ENCODE results near the gene TACC2. TPM values are rescaled to one million over a fixed set of nuclear protein-coding genes. Genes with fewer than 3 reads are reported as not detected.

Gene TACC2
- polyA plus RNA-seq, 3 donors: 13.0 to 34.9 (median 19.5) TPM

- H3K27ac ChIP-seq (ENCODE audit: low read depth, low read length): no peak overlapping the region
- 32 to 64% (median 64%) methylated on average over 17 of the region's 17 CpGs for WGBS, 3 donors
These were observed 176.0 kb downstream of the TACC2 start for GRCh38 chr10:122164815-122165483.

DNA sequence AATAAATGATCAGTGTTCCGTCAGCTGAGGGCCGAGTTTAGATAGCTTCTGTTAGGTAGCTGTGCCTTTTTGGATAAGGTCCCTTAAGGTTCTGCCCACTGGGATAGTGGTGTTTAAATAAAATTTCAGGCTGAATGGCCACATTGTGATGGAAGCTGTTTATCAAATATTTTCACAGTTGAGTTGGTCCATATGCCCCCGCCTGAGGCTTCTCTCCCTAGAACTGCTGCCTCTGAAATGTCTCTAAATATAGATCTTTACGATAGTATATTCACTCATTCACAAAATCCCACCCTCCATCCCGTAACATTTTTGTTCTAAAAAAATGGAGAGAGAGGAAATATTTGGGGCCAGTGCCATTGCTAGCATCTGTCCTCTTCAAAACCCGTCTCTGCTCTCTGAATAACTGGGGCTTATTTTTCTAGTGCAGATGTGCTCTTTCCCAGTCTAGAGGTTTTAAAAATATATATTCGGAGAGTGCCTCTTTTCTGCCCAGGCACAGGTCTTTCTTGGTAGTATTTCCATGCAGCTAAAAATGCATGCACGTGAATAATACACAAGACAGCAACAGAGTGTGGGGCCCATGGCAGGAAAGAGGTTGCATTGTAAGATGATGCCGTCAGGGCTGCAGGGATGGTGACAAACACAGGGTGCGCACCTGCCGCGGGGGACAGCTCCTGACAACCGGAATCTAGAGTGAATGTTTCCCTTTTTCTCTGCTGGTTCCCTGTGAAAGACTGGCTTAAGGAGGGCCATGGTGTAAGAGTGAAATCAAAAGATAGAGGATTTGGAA lies 176.7 kb downstream of the TACC2 start:
- no peak overlapping the region for H3K27ac ChIP-seq (ENCODE audit: low read depth, low read length)
- 38 to 84% (median 80%) methylated on average over 13 of the region's 13 CpGs for WGBS, 3 donors

- no peak overlapping the region for H3K27ac ChIP-seq (ENCODE audit: low read depth, low read length)
- WGBS, 3 donors: 89 to 94% (median 91%) methylated on average over 5 of the region's 5 CpGs
These were observed 179.1 kb downstream of the TACC2 start for GRCh38 chr10:122168101-122168500.

DNA sequence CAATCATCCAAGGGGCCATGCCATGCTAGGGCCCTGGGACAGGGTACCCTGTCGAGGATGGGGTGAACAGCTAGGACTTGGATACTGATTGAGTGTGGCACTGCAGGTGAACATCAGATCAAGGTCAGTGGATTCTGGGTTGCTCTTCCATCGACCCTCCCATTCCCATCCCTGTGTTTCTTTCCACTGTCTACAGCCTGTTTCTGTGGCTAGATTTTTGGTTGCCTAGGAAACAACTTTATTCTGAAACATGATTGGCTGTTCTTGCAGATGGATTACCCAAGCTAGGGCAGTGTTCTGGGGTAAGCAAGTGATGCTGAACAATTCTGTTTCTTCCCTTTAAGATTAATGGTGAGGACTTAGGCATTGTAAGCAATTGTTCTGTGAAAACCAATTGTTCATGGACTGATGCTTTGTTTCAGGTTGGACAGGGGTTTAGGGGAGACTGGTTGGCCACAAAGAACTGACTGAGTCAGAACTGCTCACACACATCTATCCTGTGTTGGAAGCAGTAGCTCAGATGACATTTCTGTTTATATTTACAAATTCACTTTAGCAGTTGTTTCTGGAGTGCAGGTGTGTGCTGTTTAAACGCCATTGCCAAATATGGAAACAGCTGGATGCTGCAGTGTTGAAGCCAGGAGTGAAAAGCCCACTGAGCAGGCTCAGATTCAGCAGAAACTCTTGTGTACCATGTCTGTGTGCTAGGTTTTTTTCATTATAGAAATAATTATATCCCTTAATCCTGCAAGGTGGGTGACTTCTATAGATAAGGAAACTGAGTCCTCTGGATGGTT lies 179.8 kb downstream of the TACC2 start:
- no peak overlapping the region for H3K27ac ChIP-seq (ENCODE audit: low read depth, low read length)
- WGBS, 3 donors: 75 to 84% (median 84%) methylated on average over 3 of the region's 3 CpGs

GRCh38 chr10:122170802-122171201 lies 181.8 kb downstream of the TACC2 start:
- 79 to 92% (median 89%) methylated on average over 7 of the region's 7 CpGs for WGBS, 3 donors
- H3K27ac ChIP-seq (ENCODE audit: low read depth, low read length): no peak overlapping the region

GRCh38 chr10:122171302-122172075 lies 182.5 kb downstream of the TACC2 start:
- 67 to 84% (median 68%) methylated on average over 7 of the region's 7 CpGs for WGBS, 3 donors
- H3K27ac ChIP-seq (ENCODE audit: low read depth, low read length): no peak overlapping the region

GRCh38 chr10:122172361-122173008 lies 183.5 kb downstream of the TACC2 start:
- 68 to 86% (median 70%) methylated on average over 12 of the region's 12 CpGs for WGBS, 3 donors
- no peak overlapping the region for H3K27ac ChIP-seq (ENCODE audit: low read depth, low read length)

DNA sequence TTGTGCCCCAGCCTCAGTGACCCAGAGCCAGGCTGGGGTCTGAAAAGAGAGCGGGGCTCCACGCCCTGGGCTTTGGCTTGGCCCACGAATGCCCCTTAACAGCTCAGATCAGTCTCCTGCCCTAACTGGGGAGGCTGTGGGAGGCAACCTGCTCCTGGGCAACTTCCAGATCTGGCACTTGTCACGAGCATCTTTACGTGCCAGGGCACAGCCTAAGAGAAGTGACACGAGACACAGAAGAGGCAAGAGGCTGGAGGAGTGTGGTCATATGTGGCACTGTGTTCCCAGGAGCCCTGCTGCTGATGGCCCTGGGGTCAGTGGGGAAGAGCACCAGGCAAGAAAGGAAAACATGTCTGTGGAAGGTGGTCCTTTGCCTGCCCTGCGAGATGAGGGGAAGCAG lies 184.4 kb downstream of the TACC2 start:
- 83 to 91% (median 86%) methylated on average over 7 of the region's 7 CpGs for WGBS, 3 donors
- H3K27ac ChIP-seq (ENCODE audit: low read depth, low read length): no peak overlapping the region

DNA sequence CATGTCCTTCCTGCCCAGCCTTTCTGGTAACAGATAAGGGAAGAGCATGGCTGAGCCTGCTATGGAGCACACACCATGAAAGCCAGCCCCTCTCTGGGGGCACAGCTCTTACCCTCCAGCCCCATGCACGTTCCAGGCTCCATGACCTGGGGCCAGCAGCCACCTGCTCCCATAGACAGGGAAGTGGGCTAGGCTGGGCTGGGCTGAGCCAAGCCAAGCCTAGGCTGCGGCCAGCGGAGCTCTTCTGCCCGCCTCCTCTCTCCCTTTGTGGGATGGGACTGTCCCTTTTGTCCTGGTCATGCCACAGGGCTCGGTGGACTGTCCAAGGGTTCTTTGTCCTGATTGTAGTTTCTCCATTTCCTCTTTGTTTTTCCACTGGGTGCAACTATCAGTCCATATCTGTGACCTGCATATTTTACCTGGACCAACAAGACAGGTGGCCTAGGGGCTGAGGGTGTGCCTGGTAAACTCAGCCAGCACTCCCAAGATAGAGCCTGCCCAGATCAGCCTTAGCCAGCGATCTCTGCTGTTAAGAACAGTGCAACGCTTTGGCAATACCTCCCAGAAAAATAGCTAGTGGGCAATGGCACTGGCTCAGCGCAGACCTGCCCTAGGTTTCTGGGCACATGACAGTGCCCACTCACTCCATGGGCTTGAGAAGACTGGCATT lies 184.9 kb downstream of the TACC2 start:
- no peak overlapping the region for H3K27ac ChIP-seq (ENCODE audit: low read depth, low read length)

GRCh38 chr10:122176232-122177213 lies 187.6 kb downstream of the TACC2 start:
- 73 to 88% (median 82%) methylated on average over 4 of the region's 4 CpGs for WGBS, 3 donors
- H3K27ac ChIP-seq (ENCODE audit: low read depth, low read length): no peak overlapping the region

More for the DNA sequence above, 184.9 kb downstream of the TACC2 start:
- WGBS, 3 donors: 88 to 93% (median 90%) methylated on average over 7 to 8 of the region's 8 CpGs

GRCh38 chr10:122178655-122179054 lies 189.7 kb downstream of the TACC2 start:
- 93 to 97% (median 94%) methylated on average over 3 of the region's 3 CpGs for WGBS, 3 donors
- H3K27ac ChIP-seq (ENCODE audit: low read depth, low read length): no peak overlapping the region

DNA sequence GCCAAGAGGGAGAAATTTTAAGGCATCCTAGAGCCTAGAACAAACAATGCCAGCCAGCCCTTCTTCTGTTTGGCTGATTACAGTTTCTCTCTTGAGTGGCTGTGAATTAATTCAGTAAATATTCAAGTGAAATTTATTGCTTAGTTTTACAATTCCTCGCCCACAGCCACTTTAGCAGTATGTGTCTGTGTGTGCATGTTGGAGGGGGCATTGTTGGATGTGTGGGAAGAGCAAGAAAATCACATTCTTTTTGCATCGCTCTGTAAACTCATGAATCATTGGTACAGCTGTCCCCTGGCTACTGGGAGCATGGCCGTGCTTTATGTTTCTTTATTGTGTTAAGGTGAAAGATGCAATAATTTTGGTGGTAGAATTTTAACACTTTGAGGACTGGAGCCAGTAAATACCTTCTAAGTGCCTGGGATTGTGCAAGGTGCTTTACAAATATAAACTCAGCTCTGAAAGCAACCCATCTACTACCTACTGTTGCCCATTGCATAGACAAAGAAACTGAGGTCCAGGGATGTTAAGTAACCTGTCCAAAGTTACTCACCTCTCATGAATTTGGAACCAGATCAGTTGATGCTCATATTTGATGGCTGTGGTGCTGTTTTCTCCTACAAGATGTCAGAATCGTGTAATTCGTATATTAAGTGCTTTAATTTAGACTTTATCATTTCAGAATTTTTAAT lies 192.2 kb downstream of the TACC2 start:
- no peak overlapping the region for H3K27ac ChIP-seq (ENCODE audit: low read depth, low read length)

GRCh38 chr10:122181876-122182275 lies 192.9 kb downstream of the TACC2 start:
- no peak overlapping the region for H3K27ac ChIP-seq (ENCODE audit: low read depth, low read length)
- 32 to 56% (median 45%) methylated on average over 4 of the region's 4 CpGs for WGBS, 3 donors

More for the DNA sequence above, 192.2 kb downstream of the TACC2 start:
- 72 to 80% (median 74%) methylated on average over 5 of the region's 5 CpGs for WGBS, 3 donors

DNA sequence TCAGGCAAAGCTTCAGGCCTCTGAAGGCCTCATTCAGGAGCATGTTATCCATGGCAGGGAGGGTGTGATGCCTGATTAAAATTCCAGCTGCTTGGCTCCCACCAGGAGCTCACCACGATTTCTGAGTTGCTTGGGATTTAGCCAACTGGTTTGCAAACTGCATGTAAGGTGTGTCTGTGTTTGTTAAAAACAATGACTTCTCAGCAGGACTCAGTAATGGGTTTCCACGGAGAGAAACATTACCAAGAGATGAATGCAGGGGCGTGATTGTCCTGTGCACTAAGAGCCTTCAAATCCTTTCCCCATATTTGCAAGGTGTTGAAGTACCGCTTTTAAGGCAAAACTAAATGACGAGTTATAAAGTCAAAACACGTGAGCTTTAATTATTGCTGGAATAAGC lies 193.3 kb downstream of the TACC2 start:
- H3K27ac ChIP-seq (ENCODE audit: low read depth, low read length): no peak overlapping the region
- WGBS, 3 donors: 64 to 72% (median 70%) methylated on average over 6 of the region's 6 CpGs

GRCh38 chr10:122184254-122184653 lies 195.3 kb downstream of the TACC2 start:
- WGBS, 3 donors: 76 to 85% (median 76%) methylated on average over 6 of the region's 6 CpGs
- no peak overlapping the region for H3K27ac ChIP-seq (ENCODE audit: low read depth, low read length)

DNA sequence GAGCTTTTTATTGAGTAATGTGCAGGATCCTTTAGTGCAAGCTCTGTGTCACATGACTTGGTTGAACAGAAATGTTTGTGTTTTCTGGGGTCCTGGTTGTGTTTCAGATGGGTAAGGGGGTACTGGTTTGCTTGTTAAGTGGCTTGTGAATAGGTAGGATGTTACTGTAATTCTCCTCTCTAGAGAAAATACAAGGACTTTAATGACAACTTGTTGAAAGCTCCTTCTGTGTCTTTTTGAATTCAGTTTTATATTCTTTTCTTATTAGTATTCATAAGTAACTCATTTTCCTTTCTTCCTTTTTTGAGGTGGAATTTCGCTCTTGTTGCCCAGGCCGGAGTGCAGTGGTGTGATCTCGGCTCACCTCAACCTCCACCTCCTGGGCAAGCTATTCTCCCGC lies 196.7 kb downstream of the TACC2 start:
- H3K27ac ChIP-seq (ENCODE audit: low read depth, low read length): no peak overlapping the region
- WGBS, 3 donors: 95 to 99% (median 99%) methylated on average over 4 of the region's 4 CpGs

All from adipose tissue (tissue), 3 donors.